Right ventricle myocardium superior (tissue), 1 donor: ENCODE data around the gene LRRC1. TPM values are rescaled to one million over a fixed set of nuclear protein-coding genes. Genes with fewer than 3 reads are reported as not detected.

Experiments
- ATAC-seq: fragments of 200-7000 bp; cut with Tn5 transposase; one replicate; pipeline ENCODE4 v1.9.1; 2020; ENCODE audit warnings: mild to moderate bottlenecking; ENCODE audit not compliant: poor library complexity
- DNase-seq: peaks from one replicate; pipeline ENCODE4 v3.0.0-alpha.2; 2020
- intact Hi-C: fragments of 100-400 bp; cut with DNase I; formaldehyde crosslinking; loops from one replicate; pipeline ENCODE4 v1.11.2; 2022
- total RNA-seq: library from RNA; stranded (reverse); fragmentation: NEBNext Ultra II Directional; extraction: Animal tissue kit (Norgen Biotek cat#: 25700); gene quantifications from one replicate; pipeline ENCODE4 v1.2.1, GENCODE V29; 2021
- donor health status: DM: no; HTN: yes; CAD: no; lungs with severe emphysema.

Gene LRRC1
- total RNA-seq, 1 donor from 2014 or later, result 1.8 TPM

GRCh38 chr6:53903357-53903756 is 108.6 kb downstream of the LRRC1 start:
- ATAC-seq (no peak), DNase-seq (no peak)
- intact Hi-C loops, result no loop called here

- DNase-seq, result no peak
- intact Hi-C loops, result no loop called here
- ATAC-seq, result no peak
Observed at GRCh38 chr6:53906103-53906502, 111.3 kb downstream of the LRRC1 start.

- DNase-seq (peak; percentile 43), ATAC-seq (no peak)
- intact Hi-C loops, result no loop called here
Observed at GRCh38 chr6:53906842-53907241, 112.0 kb downstream of the LRRC1 start.

GRCh38 chr6:53910834-53911233 is 116.0 kb downstream of the LRRC1 start:
- ATAC-seq, result peak; percentile 68
- DNase-seq, result no peak
- intact Hi-C loops, result no loop called here

GRCh38 chr6:53912661-53913060 is 117.9 kb downstream of the LRRC1 start:
- DNase-seq, result no peak
- ATAC-seq, result no peak
- intact Hi-C loops, result no loop called here

- intact Hi-C loops, result no loop called here
- DNase-seq (no peak), ATAC-seq (no peak)
Observed at GRCh38 chr6:53913286-53913685, 118.5 kb downstream of the LRRC1 start.

- ATAC-seq (no peak), DNase-seq (no peak)
- intact Hi-C loops, result no loop called here
Observed at GRCh38 chr6:53915026-53915691, 120.4 kb downstream of the LRRC1 start.

- intact Hi-C loops, result no loop called here
- ATAC-seq (no peak), DNase-seq (no peak)
Observed at GRCh38 chr6:53916804-53917463, 122.1 kb downstream of the LRRC1 start.

- intact Hi-C loops, result no loop called here
- no peak for ATAC-seq
Observed at GRCh38 chr6:53917464-53917842, 122.6 kb downstream of the LRRC1 start.

GRCh38 chr6:53918854-53919510 is 124.2 kb downstream of the LRRC1 start:
- intact Hi-C loops, result no loop called here
- ATAC-seq (no peak), DNase-seq (no peak)

More at GRCh38 chr6:53917464-53917842, 122.6 kb downstream of the LRRC1 start:
- no peak for DNase-seq

GRCh38 chr6:53919881-53920360 is 125.1 kb downstream of the LRRC1 start:
- ATAC-seq (no peak), DNase-seq (no peak)
- intact Hi-C loops, result no loop called here

- intact Hi-C loops, result no loop called here
- no peak for ATAC-seq
Observed at GRCh38 chr6:53920881-53921280, 126.1 kb downstream of the LRRC1 start.

GRCh38 chr6:53921639-53922038 is 126.8 kb downstream of the LRRC1 start:
- intact Hi-C loops, result no loop called here
- no peak for ATAC-seq
- no peak for DNase-seq

More at GRCh38 chr6:53920881-53921280, 126.1 kb downstream of the LRRC1 start:
- DNase-seq, result no peak

GRCh38 chr6:53922539-53922981 is 127.8 kb downstream of the LRRC1 start:
- no peak for ATAC-seq
- intact Hi-C loops, result no loop called here
- no peak for DNase-seq

- DNase-seq (no peak), ATAC-seq (no peak)
- intact Hi-C loops, result no loop called here
Observed at GRCh38 chr6:53924277-53924676, 129.5 kb downstream of the LRRC1 start.

- intact Hi-C loops, result no loop called here
- no peak for ATAC-seq
- DNase-seq, result no peak
Observed at GRCh38 chr6:53924821-53925422, 130.1 kb downstream of the LRRC1 start.

GRCh38 chr6:53925891-53926290 is 131.1 kb downstream of the LRRC1 start:
- no peak for DNase-seq
- intact Hi-C loops, result no loop called here
- ATAC-seq, result peak; percentile 60

- peak; percentile 15 for ATAC-seq
- intact Hi-C loops, result no loop called here
- DNase-seq, result no peak
Observed at GRCh38 chr6:53926505-53926904, 131.7 kb downstream of the LRRC1 start.

GRCh38 chr6:53928641-53929040 is 133.8 kb downstream of the LRRC1 start:
- intact Hi-C loops, result no loop called here
- ATAC-seq (no peak), DNase-seq (no peak)
